ENCODE measurements around the gene PRKN.

- TF ChIP-seq CTCF (IDR thresholded peaks at IDR 0.05 in 8 of 11, conservative IDR thresholded peaks at IDR 0.05 in 3 of 11) (no peak), POLR2A (IDR thresholded peaks at IDR 0.05) (no peak)
Observed at GRCh38 chr6:162290846-162291465, 436.6 kb downstream of the PRKN start.
